Measurements from ENCODE around the gene LRRC10B.

GRCh38 chr11:61542705-61543104, 34.2 kb downstream of the LRRC10B start:
- TF ChIP-seq YY1 (IDR thresholded peaks at IDR 0.05; ENCODE audit: insufficient read depth, insufficient read length) (no peak), SUZ12 (IDR thresholded peaks at IDR 0.05; ENCODE audit: extremely low read depth, insufficient read depth, insufficient read length) (no peak), ZNF274 (IDR thresholded peaks at IDR 0.05; ENCODE audit: low read depth, low read length) (no peak)
